ENCODE results near the gene LEMD2. TPM values are rescaled to one million over a fixed set of nuclear protein-coding genes. Genes with fewer than 3 reads are reported as not detected.

LEMD2 gene
- total and polyA plus RNA-seq, 11 donors, result 21.2 to 51.3 (median 25.9) TPM

GRCh38 chr6:33740204-33740608 lies 48.7 kb downstream of the LEMD2 start:
- Histone ChIP-seq H3K4me1 (peaks cover 0 to 93% (median 47%) of the 10 kb centered on the region in 12 donors), H3K27ac (peak overlapping the region; percentile 29 to 98 (median 80)), H3K9me3 (no peaks in the 10 kb centered on the region), H3K4me3 (no peak overlapping the region), H3K27me3 (peaks cover 0 to 5% (median 0%) of the 10 kb centered on the region in 9 donors), H3K36me3 (peaks cover 0 to 14% (median 0%) of the 10 kb centered on the region in 9 donors)
- 26 to 39% (median 31%) methylated on average over 6 of the region's 6 CpGs for WGBS, 4 donors
- ATAC-seq (peak; percentile 36 to 56 (median 46)), DNase-seq (peak in 3 of 5 donors; percentile 37 to 86 (median 82))
- intact Hi-C loops (cut with DNase I), result loop anchor here in 1 of 10 donors (5.0 kb wide), 1 partner anchor 153 kb away; no protein-coding TSS in a partner anchor
- TF ChIP-seq, protein P1, sequence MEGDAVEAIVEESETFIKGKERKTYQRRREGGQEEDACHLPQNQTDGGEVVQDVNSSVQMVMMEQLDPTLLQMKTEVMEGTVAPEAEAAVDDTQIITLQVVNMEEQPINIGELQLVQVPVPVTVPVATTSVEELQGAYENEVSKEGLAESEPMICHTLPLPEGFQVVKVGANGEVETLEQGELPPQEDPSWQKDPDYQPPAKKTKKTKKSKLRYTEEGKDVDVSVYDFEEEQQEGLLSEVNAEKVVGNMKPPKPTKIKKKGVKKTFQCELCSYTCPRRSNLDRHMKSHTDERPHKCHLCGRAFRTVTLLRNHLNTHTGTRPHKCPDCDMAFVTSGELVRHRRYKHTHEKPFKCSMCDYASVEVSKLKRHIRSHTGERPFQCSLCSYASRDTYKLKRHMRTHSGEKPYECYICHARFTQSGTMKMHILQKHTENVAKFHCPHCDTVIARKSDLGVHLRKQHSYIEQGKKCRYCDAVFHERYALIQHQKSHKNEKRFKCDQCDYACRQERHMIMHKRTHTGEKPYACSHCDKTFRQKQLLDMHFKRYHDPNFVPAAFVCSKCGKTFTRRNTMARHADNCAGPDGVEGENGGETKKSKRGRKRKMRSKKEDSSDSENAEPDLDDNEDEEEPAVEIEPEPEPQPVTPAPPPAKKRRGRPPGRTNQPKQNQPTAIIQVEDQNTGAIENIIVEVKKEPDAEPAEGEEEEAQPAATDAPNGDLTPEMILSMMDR (IDR thresholded peaks at IDR 0.05), result no peak
- no peak for TF ChIP-seq POLR2A (IDR thresholded peaks at IDR 0.05)

DNA sequence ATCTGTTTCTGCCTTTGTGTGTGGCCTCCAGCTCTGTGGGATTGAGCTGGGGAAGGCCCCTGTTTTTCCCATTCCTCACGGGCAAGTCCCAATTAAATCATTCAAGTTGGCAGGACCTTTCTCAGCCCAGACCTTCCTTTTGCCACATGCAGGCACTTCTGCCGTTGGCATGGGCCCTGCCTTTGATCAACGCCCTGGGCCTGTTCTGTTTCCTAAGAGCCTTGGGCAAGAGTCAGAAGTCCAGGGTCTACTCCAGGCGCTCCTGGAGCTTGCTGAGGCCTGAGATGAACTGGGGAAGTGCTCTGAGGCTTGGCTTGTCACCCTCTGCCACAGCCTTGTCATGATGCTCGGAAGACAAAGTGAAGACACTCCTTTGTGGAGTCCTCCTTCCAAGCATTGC lies 49.4 kb downstream of the LEMD2 start:
- Histone ChIP-seq H3K4me3 (no peak overlapping the region), H3K36me3 (peaks cover 0 to 20% (median 0%) of the 10 kb centered on the region in 9 donors), H3K27ac (peak overlapping the region; percentile 27 to 98 (median 85)), H3K4me1 (peaks cover 0 to 93% (median 45%) of the 10 kb centered on the region in 12 donors), H3K9me3 (no peaks in the 10 kb centered on the region), H3K27me3 (peaks cover 0 to 5% (median 0%) of the 10 kb centered on the region in 9 donors)
- no peak for ATAC-seq
- WGBS, 4 donors, result 51 to 83% (median 72%) methylated on average over 5 of the region's 5 CpGs
- intact Hi-C loops (cut with DNase I), result no loop called here
- DNase-seq, result no peak
- TF ChIP-seq, protein P1 (IDR thresholded peaks at IDR 0.05), result no peak
- TF ChIP-seq POLR2A (IDR thresholded peaks at IDR 0.05), result no peak

- WGBS, 4 donors, result 78 to 85% (median 84%) methylated on average over 5 of the region's 5 CpGs
- peaks cover 0 to 27% (median 0%) of the 10 kb centered on the region in 9 donors for H3K36me3 ChIP-seq
- intact Hi-C loops (cut with DNase I), result no loop called here
- H3K9me3 ChIP-seq, result no peaks in the 10 kb centered on the region
- H3K4me1 ChIP-seq, result peaks cover 0 to 92% (median 42%) of the 10 kb centered on the region in 12 donors
- ATAC-seq (no peak), DNase-seq (no peak)
- H3K27ac ChIP-seq, result peak overlapping the region in 11 of 12 donors; percentile 68 to 98 (median 88)
- H3K27me3 ChIP-seq, result peaks cover 0 to 5% (median 0%) of the 10 kb centered on the region in 9 donors
- no peak overlapping the region for H3K4me3 ChIP-seq
- TF ChIP-seq, protein P1 (IDR thresholded peaks at IDR 0.05), result no peak
- no peak for TF ChIP-seq POLR2A (IDR thresholded peaks at IDR 0.05)
Measured at GRCh38 chr6:33738879-33739278, 50.1 kb downstream of the LEMD2 start.

DNA sequence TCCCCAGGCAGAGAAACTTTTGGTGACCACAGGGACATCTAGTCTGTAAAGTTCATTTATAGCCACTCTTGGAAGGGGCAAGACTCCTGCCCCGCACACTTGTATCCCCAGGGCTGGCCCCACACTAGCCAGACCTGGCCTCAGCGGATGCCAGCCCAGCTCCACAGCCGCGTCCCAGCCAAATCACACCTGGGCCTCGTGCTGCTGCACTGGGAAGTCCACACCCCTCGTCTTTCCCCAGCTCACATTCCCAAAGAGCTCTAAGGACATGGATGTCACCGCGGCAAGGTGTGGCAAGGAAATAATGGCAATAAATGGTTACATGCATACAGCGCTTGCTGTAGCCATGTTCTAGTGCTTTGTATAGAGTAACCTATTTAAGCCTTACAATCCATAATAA lies 50.8 kb downstream of the LEMD2 start:
- Histone ChIP-seq H3K4me1 (peaks cover 0 to 92% (median 41%) of the 10 kb centered on the region in 12 donors), H3K4me3 (no peak overlapping the region), H3K36me3 (peaks cover 0 to 35% (median 0%) of the 10 kb centered on the region in 9 donors), H3K9me3 (no peaks in the 10 kb centered on the region), H3K27ac (peak overlapping the region; percentile 55 to 98 (median 88)), H3K27me3 (peaks cover 0 to 5% (median 0%) of the 10 kb centered on the region in 9 donors)
- WGBS, 4 donors, result 52 to 77% (median 65%) methylated on average over 9 of the region's 9 CpGs
- peak in 1 of 4 donors; percentile 13 for ATAC-seq
- peak in 2 of 5 donors; percentile 27 to 40 for DNase-seq
- TF ChIP-seq, protein P1 (IDR thresholded peaks at IDR 0.05), result no peak
- TF ChIP-seq POLR2A (IDR thresholded peaks at IDR 0.05), result no peak
- intact Hi-C loops (cut with DNase I), result no loop called here

Data from heart left ventricle (tissue), 16 donors.